ENCODE measurements around the gene ZFYVE9. TPM values are rescaled to one million over a fixed set of nuclear protein-coding genes. Genes with fewer than 3 reads are reported as not detected.
"Not testable (repeated sequence)": the region's sequence is repeated elsewhere in the genome, so short reads cannot be mapped to it uniquely, and the experiment has no call there.

Gene ZFYVE9
- total RNA-seq, 1 donor from 2014 or later = 17.6 TPM

- TF ChIP-seq CTCF (conservative IDR thresholded peaks at IDR 0.05; ENCODE audit: low read depth, low read length) = no peak
- DNase-seq (ENCODE audit: low read depth) = no peak
- H3K4me3 ChIP-seq (ENCODE audit: low read depth, low read length) = no peak overlapping the region
Observed at GRCh38 chr1:52192436-52192835, 50.5 kb downstream of the ZFYVE9 start.

GRCh38 chr1:52193985-52194384, 52.1 kb downstream of the ZFYVE9 start:
- no peak for TF ChIP-seq CTCF (conservative IDR thresholded peaks at IDR 0.05; ENCODE audit: low read depth, low read length)

GRCh38 chr1:52195161-52195560, 53.3 kb downstream of the ZFYVE9 start:
- TF ChIP-seq CTCF (conservative IDR thresholded peaks at IDR 0.05; ENCODE audit: low read depth, low read length) = no peak
- H3K4me3 ChIP-seq (ENCODE audit: low read depth, low read length) = no peak overlapping the region
- no peak for DNase-seq (ENCODE audit: low read depth)

More at GRCh38 chr1:52193985-52194384, 52.1 kb downstream of the ZFYVE9 start:
- no peak for DNase-seq (ENCODE audit: low read depth)
- H3K4me3 ChIP-seq (ENCODE audit: low read depth, low read length) = no peak overlapping the region

- DNase-seq (ENCODE audit: low read depth) = no peak
- TF ChIP-seq CTCF (conservative IDR thresholded peaks at IDR 0.05; ENCODE audit: low read depth, low read length) = no peak
- no peak overlapping the region for H3K4me3 ChIP-seq (ENCODE audit: low read depth, low read length)
Observed at GRCh38 chr1:52203935-52204625, 62.2 kb downstream of the ZFYVE9 start.

- no peak for DNase-seq (ENCODE audit: low read depth)
- H3K4me3 ChIP-seq (ENCODE audit: low read depth, low read length) = no peak overlapping the region
- TF ChIP-seq CTCF (conservative IDR thresholded peaks at IDR 0.05; ENCODE audit: low read depth, low read length) = no peak
Observed at GRCh38 chr1:52204696-52205095, 62.8 kb downstream of the ZFYVE9 start.

GRCh38 chr1:52206686-52207085, 64.8 kb downstream of the ZFYVE9 start:
- H3K4me3 ChIP-seq (ENCODE audit: low read depth, low read length); DNase-seq (ENCODE audit: low read depth): not testable (repeated sequence)

GRCh38 chr1:52209429-52209828, 67.5 kb downstream of the ZFYVE9 start:
- TF ChIP-seq CTCF (conservative IDR thresholded peaks at IDR 0.05; ENCODE audit: low read depth, low read length) = no peak
- DNase-seq (ENCODE audit: low read depth) = no peak
- H3K4me3 ChIP-seq (ENCODE audit: low read depth, low read length) = no peak overlapping the region

Measured in epithelial cell of proximal tubule (primary cell).